OCI-LY3 (cell line): Measurements from ENCODE around the gene CDK12.

Experiments used
- EZH2phosphoT487 ChIP-seq: fragments of 200-600 bp; shearing (Covaris generic); IDR thresholded peaks from 2 replicates; pipeline ENCODE4 v1.6.1; 2018; ENCODE audit warnings: antibody characterized with exemption, mixed run types, low read depth
- TF ChIP-seq, protein P1 (sequence below): fragments of 200-600, 300-600 bp; sonication (generic); IDR thresholded peaks from 2 replicates; pipeline ENCODE4 v1.5.1; 2014; ENCODE audit warnings: antibody characterized with exemption, low read length, low read depth

DNA sequence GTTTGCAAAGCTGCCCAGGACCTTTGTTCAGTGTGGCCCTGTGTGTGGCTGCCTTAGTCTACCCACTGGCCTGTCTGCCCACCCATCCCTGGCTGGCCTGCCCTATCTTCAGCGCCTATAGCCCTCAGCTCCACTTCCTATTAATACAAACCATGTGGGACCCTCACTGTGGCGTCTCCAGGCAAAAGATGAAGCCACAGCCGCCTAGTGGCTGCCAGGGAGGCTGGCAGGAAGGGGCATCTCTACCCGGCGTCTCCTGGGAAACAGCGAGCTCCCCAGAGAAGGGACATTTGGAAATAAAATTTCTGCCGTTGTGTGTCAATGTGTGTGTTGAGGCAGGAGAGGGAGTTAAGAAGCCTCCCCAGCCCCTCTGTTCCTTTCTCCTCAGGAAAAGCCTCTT is 114.9 kb downstream of the CDK12 start:
- TF ChIP-seq, protein P1, sequence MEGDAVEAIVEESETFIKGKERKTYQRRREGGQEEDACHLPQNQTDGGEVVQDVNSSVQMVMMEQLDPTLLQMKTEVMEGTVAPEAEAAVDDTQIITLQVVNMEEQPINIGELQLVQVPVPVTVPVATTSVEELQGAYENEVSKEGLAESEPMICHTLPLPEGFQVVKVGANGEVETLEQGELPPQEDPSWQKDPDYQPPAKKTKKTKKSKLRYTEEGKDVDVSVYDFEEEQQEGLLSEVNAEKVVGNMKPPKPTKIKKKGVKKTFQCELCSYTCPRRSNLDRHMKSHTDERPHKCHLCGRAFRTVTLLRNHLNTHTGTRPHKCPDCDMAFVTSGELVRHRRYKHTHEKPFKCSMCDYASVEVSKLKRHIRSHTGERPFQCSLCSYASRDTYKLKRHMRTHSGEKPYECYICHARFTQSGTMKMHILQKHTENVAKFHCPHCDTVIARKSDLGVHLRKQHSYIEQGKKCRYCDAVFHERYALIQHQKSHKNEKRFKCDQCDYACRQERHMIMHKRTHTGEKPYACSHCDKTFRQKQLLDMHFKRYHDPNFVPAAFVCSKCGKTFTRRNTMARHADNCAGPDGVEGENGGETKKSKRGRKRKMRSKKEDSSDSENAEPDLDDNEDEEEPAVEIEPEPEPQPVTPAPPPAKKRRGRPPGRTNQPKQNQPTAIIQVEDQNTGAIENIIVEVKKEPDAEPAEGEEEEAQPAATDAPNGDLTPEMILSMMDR, result peak; percentile 44
- TF ChIP-seq EZH2phosphoT487, result no peak
